OCI-LY1 (cell line): ENCODE results near the gene SMOC2.

Source experiments
- H2AFZ ChIP-seq: fragments of 200-600 bp; sonication (generic), shearing (Covaris generic); 2 replicates; pipeline ENCODE4 v1.6.0; 2014; ENCODE audit warnings: antibody characterized with exemption, mild to moderate bottlenecking, low read length
- H3F3A ChIP-seq: fragments of 200-600 bp; sonication (generic), shearing (Covaris generic); 2 replicates; pipeline ENCODE4 v1.6.0; 2014; ENCODE audit warnings: mild to moderate bottlenecking, antibody characterized with exemption, low read length, moderate library complexity; ENCODE audit not compliant: insufficient read depth
- H3K27ac ChIP-seq: fragments of 200-600 bp; sonication (generic); 2 replicates; pipeline ENCODE4 v1.5.1; 2014; ENCODE audit warnings: low read length, mixed run types, mild to moderate bottlenecking, low read depth; ENCODE audit not compliant: poor library complexity, severe bottlenecking
- H3K27me3 ChIP-seq: fragments of 200-600 bp; sonication (generic); 2 replicates; pipeline ENCODE4 v1.6.0; 2014; ENCODE audit warnings: antibody characterized with exemption, mild to moderate bottlenecking, low read length, moderate library complexity; ENCODE audit not compliant: insufficient read depth
- H3K36me3 ChIP-seq: fragments of 200-600 bp; sonication (generic); 2 replicates; pipeline ENCODE4 v1.6.1; 2014; ENCODE audit warnings: mild to moderate bottlenecking, antibody characterized with exemption, low read length, moderate library complexity, mixed read lengths; ENCODE audit not compliant: insufficient read depth
- H3K4me1 ChIP-seq: fragments of 200-600 bp; sonication (generic); 2 replicates; pipeline ENCODE4 v1.5.1; 2014; ENCODE audit warnings: mild to moderate bottlenecking, low read length, moderate library complexity; ENCODE audit not compliant: insufficient read depth, severe bottlenecking
- H3K4me2 ChIP-seq: fragments of 200-600 bp; sonication (generic), shearing (Covaris generic); 2 replicates; pipeline ENCODE4 v1.6.1; 2014; ENCODE audit warnings: low read length
- H3K4me3 ChIP-seq: fragments of 200-600 bp; sonication (generic); 2 replicates; pipeline ENCODE4 v1.5.1; 2014; ENCODE audit warnings: low read length, low read depth, mild to moderate bottlenecking, mixed read lengths; ENCODE audit not compliant: poor library complexity, severe bottlenecking
- H3K79me2 ChIP-seq: fragments of 200-600 bp; shearing (Covaris generic); 2 replicates; pipeline ENCODE4 v1.6.1; 2016; ENCODE audit warnings: mixed run types, low read length, mixed read lengths; ENCODE audit not compliant: insufficient read depth
- H3K9ac ChIP-seq: fragments of 200-600 bp; sonication (generic), shearing (Covaris generic); 2 replicates; pipeline ENCODE4 v1.6.1; 2014; ENCODE audit warnings: mild to moderate bottlenecking, low read length, mixed read lengths
- H3K9me2 ChIP-seq: fragments of 200-600 bp; sonication (generic), shearing (Covaris generic); 2 replicates; pipeline ENCODE4 v1.6.1; 2014; ENCODE audit warnings: low read depth, mild to moderate bottlenecking, low read length, mixed read lengths
- H3K9me3 ChIP-seq: fragments of 200-600 bp; shearing (Covaris generic); 2 replicates; pipeline ENCODE4 v1.6.1; 2014; ENCODE audit warnings: low read length, mixed read lengths
- H4K20me1 ChIP-seq: fragments of 200-600 bp; sonication (generic), shearing (Covaris generic); 2 replicates; pipeline ENCODE4 v1.6.0; 2016; ENCODE audit warnings: mild to moderate bottlenecking, low read length; ENCODE audit not compliant: insufficient read depth
- CTCF ChIP-seq: fragments of 200-600 bp; sonication (generic), shearing (Covaris generic); IDR thresholded peaks from 2 replicates; pipeline ENCODE4 v1.5.1; 2017; ENCODE audit warnings: mild to moderate bottlenecking, antibody characterized with exemption, low read length, moderate library complexity, mixed read lengths
- EZH2 ChIP-seq: fragments of 200-600 bp; sonication (generic), shearing (Covaris generic); IDR thresholded peaks from 2 replicates; pipeline ENCODE4 v1.8.0; 2017; ENCODE audit warnings: borderline replicate concordance, mixed run types, mild to moderate bottlenecking, antibody characterized with exemption, low read length, moderate library complexity, mixed read lengths

Gene SMOC2

GRCh38 chr6:168459572-168459971 is 18.6 kb downstream of the SMOC2 start:
- Histone ChIP-seq H3K79me2 (no peaks in the 10 kb centered on the region), H2AFZ (no peak overlapping the region), H3K36me3 (no peaks in the 10 kb centered on the region), H3K4me2 (no peak overlapping the region), H3K9ac (no peak overlapping the region), H3K4me1 (no peaks in the 10 kb centered on the region), H3K27ac (no peak overlapping the region), H3K4me3 (no peak overlapping the region), H3K9me2 (no peaks in the 10 kb centered on the region), H4K20me1 (no peaks in the 10 kb centered on the region), H3K27me3 (no peaks in the 10 kb centered on the region; the same call in 1 of the 2 replicates), H3F3A (no peaks in the 10 kb centered on the region), H3K9me3 (no peaks in the 10 kb centered on the region)
- TF ChIP-seq EZH2 (no peak), CTCF (no peak)

- Histone ChIP-seq H3K36me3 (no peaks in the 10 kb centered on the region), H3K4me1 (no peaks in the 10 kb centered on the region), H3K9me3 (no peaks in the 10 kb centered on the region), H3K27me3 (no peaks in the 10 kb centered on the region; the same call in 1 of the 2 replicates), H3K27ac (no peak overlapping the region), H3K79me2 (no peaks in the 10 kb centered on the region), H4K20me1 (no peaks in the 10 kb centered on the region), H3K9me2 (no peaks in the 10 kb centered on the region), H3K4me2 (no peak overlapping the region), H3K4me3 (no peak overlapping the region), H3K9ac (no peak overlapping the region), H3F3A (no peaks in the 10 kb centered on the region), H2AFZ (no peak overlapping the region)
- no peak for TF ChIP-seq CTCF
- TF ChIP-seq EZH2: no peak
Measured at GRCh38 chr6:168462289-168462853, 21.4 kb downstream of the SMOC2 start.

GRCh38 chr6:168464546-168464945 is 23.6 kb downstream of the SMOC2 start:
- H3K79me2 ChIP-seq: no peaks in the 10 kb centered on the region
- H3F3A ChIP-seq: no peaks in the 10 kb centered on the region
- H3K27me3 ChIP-seq: no peaks in the 10 kb centered on the region; the same call in 1 of the 2 replicates
- H4K20me1 ChIP-seq: no peaks in the 10 kb centered on the region
- no peak for TF ChIP-seq CTCF
- TF ChIP-seq EZH2: no peak
- H2AFZ ChIP-seq: no peak overlapping the region
- H3K4me1 ChIP-seq: no peaks in the 10 kb centered on the region
- H3K36me3 ChIP-seq: no peaks in the 10 kb centered on the region
- no peaks in the 10 kb centered on the region for H3K9me3 ChIP-seq
- H3K4me3 ChIP-seq: no peak overlapping the region
- H3K4me2 ChIP-seq: no peak overlapping the region
- H3K9me2 ChIP-seq: no peaks in the 10 kb centered on the region
- no peak overlapping the region for H3K9ac ChIP-seq
- no peak overlapping the region for H3K27ac ChIP-seq
